Endometrium (tissue), 2 donors: Measurements from ENCODE around the gene DNAH17.

Experiments
- FAIRE-seq: peaks from 2 replicates; lab custom pipeline; 2012; peaks lifted over from hg19 to GRCh38; lab: Jason Lieb, UNC
- donor health status: control.
- donor health status: control.

The DNAH17 gene, protein sequence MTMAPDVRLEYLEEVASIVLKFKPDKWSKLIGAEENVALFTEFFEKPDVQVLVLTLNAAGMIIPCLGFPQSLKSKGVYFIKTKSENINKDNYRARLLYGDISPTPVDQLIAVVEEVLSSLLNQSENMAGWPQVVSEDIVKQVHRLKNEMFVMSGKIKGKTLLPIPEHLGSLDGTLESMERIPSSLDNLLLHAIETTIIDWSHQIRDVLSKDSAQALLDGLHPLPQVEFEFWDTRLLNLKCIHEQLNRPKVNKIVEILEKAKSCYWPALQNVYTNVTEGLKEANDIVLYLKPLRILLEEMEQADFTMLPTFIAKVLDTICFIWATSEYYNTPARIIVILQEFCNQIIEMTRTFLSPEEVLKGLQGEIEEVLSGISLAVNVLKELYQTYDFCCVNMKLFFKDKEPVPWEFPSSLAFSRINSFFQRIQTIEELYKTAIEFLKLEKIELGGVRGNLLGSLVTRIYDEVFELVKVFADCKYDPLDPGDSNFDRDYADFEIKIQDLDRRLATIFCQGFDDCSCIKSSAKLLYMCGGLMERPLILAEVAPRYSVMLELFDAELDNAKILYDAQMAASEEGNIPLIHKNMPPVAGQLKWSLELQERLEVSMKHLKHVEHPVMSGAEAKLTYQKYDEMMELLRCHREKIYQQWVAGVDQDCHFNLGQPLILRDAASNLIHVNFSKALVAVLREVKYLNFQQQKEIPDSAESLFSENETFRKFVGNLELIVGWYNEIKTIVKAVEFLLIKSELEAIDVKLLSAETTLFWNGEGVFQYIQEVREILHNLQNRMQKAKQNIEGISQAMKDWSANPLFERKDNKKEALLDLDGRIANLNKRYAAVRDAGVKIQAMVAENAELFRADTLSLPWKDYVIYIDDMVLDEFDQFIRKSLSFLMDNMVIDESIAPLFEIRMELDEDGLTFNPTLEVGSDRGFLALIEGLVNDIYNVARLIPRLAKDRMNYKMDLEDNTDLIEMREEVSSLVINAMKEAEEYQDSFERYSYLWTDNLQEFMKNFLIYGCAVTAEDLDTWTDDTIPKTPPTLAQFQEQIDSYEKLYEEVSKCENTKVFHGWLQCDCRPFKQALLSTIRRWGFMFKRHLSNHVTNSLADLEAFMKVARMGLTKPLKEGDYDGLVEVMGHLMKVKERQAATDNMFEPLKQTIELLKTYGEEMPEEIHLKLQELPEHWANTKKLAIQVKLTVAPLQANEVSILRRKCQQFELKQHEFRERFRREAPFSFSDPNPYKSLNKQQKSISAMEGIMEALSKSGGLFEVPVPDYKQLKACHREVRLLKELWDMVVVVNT (N-terminal part only)

GRCh38 chr17:78577296-78577695 is at the start of gene DNAH17:
Gene DNAH17 (minus strand): TSS chr17:78577396. CDS start chr17:78575057, 2,339 bp downstream.
- no peak for FAIRE-seq

DNA sequence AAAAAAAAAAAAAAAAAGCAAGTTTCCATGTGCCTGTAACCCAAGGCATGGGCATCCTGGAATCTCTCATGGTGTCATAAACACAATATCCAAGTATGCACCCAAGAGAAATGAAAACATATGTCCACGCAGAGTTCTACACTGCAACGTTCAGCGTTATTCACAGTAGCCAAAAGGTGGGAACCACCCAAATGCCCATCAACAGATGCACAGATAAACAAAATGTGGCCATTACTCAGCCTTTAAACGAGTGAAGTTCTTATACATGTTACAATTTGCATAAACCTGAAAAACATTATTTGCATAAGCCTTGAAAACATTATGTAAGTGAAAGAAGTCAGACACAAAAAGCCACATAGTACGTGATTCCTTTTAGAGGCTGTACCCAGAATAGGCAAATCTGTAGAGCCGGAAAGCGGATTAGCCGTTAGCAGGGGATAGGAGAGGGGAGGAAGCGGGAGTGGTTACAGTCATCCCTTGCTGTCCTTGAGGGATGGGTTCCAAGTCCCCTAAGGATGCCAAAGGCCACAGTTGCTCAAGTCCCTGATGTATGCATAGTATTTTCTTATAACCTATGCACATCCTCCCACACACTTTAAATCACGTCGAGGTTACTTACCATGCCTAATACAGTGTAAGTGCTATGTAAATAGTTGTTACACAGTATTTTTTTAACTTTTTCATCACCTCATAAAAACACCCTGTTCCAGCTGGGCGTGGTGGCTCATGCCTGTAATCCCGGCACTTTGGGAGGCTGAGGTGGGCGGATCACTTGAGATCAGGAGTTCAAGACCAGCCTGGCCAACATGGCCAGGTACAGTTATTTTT is 47.3 kb upstream of the DNAH17 start:
- FAIRE-seq, result no peak

GRCh38 chr17:78623541-78623940 is 46.3 kb upstream of the DNAH17 start:
- no peak for FAIRE-seq

- no peak for FAIRE-seq
These were observed 45.5 kb upstream of the DNAH17 start for GRCh38 chr17:78622491-78623265.

GRCh38 chr17:78621720-78622490 is 44.7 kb upstream of the DNAH17 start:
- no peak for FAIRE-seq

GRCh38 chr17:78620099-78620498 is 42.9 kb upstream of the DNAH17 start:
- no peak for FAIRE-seq

DNA sequence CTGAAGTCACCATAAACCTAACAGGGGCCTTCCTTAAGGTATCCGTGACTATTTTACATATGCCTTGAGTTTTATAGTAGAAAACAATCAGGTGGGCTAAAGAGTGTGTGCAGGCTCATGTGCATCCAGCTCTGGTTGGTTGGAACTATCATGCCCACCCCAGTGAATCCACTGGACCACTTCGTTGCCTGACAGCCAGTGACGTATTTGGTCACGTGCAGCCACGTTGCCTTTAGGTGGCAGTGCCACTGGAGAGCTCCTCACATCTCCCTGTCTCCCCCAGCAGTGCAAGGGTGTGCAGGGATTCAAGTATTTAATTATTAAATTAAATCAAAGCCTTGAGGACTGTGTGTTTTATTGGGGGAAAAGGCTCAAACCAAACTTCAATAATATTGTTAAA is 42.1 kb upstream of the DNAH17 start:
- no peak for FAIRE-seq

DNA sequence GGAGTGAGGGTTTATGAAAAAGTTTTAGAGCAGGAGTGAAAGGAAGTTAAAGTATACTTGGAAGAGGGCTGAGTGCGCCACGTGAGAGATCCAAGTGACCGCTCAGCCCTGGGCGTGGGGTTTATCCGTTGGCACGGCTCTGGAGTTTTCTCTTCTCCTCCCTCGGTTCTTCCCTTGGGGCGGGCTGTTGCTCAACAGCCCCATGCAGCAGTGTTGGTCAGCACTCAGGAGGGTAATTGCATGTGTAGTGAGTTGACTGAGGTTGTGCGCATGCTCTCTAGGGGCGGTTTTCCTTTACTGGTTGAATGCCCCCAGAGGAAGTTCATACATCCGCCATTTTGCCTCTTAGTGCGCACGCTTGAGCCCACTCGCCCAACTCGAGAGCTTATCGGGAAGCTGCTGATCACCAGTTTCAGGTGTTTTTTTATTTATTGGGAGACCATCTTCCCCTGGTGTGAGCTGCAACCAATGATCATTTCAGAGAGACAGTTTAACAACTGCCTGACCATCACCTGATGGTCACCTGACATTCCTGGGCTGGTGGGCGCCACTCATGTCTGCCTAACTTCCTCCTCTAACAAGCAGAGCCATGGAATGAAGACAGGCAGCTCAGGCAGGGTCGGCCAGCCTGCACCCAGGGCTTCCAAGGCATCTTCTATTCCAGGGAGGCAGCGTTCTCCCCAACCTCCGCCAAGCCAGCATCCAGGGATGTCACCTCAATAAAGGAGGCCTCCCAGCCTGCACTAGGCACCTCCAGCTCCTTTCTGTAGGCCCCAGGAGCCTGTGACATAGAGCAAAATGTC is 41.3 kb upstream of the DNAH17 start:
- no peak for FAIRE-seq

- FAIRE-seq, result no peak
These were observed 40.4 kb upstream of the DNAH17 start for GRCh38 chr17:78617511-78618061.

DNA sequence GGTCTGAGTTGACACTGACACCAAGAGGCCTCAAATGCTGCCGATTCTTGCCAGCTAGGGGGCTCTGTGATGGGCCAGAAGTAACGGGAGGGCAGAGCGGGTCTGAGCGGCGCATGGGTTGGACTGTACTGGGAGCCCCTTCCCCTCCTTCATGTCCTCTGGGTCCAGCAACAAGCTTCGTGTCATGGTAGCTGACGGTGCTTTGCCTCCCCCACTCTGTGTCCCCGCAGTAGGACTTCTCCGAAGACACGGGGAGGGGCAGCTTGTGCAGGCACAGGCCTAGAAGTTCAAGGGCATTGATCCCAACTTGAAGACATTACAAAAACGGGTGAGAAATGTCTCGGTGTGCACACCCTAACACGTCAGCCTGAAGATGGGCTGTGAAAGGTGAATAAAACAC is 39.8 kb upstream of the DNAH17 start:
- no peak for FAIRE-seq

DNA sequence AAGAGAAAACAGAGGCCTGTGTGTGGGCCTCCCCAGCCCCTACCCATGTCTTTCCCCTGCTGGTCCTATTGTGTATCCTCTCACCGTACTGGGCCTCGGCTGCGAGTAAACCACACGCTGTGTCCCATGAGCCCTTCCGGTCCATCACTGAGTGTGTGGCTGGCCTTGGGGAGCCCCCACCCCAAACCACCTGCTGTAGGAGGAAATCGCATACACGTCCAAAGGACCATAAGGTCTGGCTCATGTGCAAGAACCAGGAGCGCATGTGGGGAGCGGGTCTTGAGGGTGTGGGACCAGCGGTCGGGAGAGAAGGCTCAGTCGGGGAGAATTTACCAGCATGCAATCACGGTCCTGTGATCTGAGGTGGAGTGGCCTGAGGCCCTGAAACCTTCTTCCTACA is 38.4 kb upstream of the DNAH17 start:
- FAIRE-seq, result no peak

GRCh38 chr17:78613416-78613815 is 36.2 kb upstream of the DNAH17 start:
- no peak for FAIRE-seq

DNA sequence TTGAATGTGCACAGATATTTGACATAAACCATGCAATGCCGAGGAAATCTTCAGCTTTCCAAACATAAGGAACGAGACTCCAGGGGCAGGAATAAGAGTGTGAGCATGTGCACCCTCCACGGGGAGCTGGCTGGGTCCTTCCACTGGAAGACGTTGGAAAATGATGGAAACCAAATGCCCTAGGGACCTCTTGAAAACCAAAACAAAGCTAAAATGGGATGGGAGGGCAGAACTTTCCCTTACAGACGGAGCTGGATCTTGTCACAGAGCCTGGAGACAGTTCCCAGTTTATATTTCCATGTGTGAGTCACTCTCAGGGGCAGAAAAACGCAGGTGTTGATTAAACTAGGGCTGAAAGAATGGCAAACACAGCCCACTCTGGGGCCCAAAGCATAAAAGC is 34.4 kb upstream of the DNAH17 start:
- FAIRE-seq, result no peak

- FAIRE-seq, result no peak
These were observed 33.8 kb upstream of the DNAH17 start for GRCh38 chr17:78610951-78611511.

DNA sequence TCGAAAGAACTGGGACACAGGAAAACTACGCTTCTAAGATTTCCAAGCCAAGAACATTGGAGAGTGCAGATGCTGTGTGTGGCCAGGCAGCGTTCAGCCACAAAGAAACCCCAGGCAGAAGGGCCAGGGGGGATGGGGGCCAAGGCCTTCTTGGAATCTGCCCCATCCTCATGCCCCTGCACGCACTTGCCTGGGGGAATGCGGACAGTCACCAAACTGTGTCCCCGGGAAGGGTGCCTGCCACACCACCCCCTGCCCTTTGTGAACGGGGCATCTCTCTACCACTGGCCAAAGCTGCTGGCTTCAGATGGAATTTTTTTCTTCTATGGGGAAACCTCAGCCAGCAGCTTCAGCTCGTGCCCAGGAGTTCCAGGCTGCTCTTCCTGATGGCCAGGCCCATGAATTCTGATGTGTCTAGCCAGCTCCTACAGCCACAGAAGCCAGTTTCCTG is 32.0 kb upstream of the DNAH17 start:
- FAIRE-seq, result no peak

DNA sequence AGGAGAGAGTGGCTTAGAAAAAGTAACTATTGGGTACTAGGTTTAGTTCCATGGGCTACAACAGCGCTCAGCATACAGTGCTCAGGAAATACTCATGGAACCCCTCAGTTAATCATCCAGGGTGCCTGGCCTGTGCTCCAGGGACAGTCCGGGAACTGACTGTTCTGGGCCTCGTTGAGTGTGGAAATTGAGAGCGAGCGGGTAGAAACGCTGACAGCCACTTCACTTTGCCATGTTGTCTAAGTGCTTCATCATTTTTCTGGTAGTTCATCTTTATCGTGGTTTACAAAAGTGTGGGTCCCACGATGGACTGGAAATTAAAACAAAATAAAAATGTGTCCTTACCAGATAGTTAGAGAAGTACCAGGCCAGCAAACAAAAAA is 31.6 kb upstream of the DNAH17 start:
- FAIRE-seq, result no peak

GRCh38 chr17:78608122-78608803 is 31.1 kb upstream of the DNAH17 start:
- FAIRE-seq, result no peak

GRCh38 chr17:78607038-78607437 is 29.8 kb upstream of the DNAH17 start:
- no peak for FAIRE-seq
